ENCODE data around the gene GALNT16. TPM values are rescaled to one million over a fixed set of nuclear protein-coding genes. Genes with fewer than 3 reads are reported as not detected.
A peak's percentile ranks its signal among the peaks of the same experiment; 100 is the strongest.

GALNT16 gene
- total and polyA plus RNA-seq, 2 donors from 2014 or later: 13.1 to 15.2 TPM

DNA sequence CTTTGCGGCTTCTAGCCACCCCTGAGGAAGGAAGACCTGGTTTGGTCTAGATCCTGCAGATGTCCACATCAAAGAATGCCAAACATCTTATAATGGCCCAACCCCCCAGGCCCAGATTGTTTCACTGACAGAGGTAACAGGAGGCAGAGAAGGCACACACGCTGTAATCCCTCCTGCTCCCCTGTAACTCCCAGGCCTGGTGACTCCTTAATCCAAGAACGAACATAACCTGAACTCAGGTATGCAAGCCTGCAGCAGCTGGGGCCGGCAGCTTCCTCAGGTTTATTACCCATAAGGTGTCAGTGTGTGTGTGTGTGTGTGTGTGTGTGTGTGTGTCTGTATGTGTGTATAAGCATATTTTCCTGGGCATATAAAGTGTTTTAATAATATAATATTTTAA, 85.4 kb downstream of the GALNT16 start:
- H3K9ac ChIP-seq (ENCODE audit: low read length in 3 of 3): no peak overlapping the region
- TF ChIP-seq, protein P1, sequence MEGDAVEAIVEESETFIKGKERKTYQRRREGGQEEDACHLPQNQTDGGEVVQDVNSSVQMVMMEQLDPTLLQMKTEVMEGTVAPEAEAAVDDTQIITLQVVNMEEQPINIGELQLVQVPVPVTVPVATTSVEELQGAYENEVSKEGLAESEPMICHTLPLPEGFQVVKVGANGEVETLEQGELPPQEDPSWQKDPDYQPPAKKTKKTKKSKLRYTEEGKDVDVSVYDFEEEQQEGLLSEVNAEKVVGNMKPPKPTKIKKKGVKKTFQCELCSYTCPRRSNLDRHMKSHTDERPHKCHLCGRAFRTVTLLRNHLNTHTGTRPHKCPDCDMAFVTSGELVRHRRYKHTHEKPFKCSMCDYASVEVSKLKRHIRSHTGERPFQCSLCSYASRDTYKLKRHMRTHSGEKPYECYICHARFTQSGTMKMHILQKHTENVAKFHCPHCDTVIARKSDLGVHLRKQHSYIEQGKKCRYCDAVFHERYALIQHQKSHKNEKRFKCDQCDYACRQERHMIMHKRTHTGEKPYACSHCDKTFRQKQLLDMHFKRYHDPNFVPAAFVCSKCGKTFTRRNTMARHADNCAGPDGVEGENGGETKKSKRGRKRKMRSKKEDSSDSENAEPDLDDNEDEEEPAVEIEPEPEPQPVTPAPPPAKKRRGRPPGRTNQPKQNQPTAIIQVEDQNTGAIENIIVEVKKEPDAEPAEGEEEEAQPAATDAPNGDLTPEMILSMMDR (IDR thresholded peaks at IDR 0.05; ENCODE audit: borderline replicate concordance, extremely low read depth, insufficient read depth): no peak
- no peaks in the 10 kb centered on the region for H3K9me3 ChIP-seq (ENCODE audit: control insufficient read depth in 2 of 3, insufficient read depth in 1 of 3, low read length in 3 of 3)
- H3K4me3 ChIP-seq (ENCODE audit: low read length in 3 of 3): no peak overlapping the region
- no peaks in the 10 kb centered on the region for H3K36me3 ChIP-seq (ENCODE audit: control insufficient read depth in 2 of 3, insufficient read depth in 3 of 3, low read length in 3 of 3)
- H3K4me1 ChIP-seq (ENCODE audit: control insufficient read depth in 2 of 3, insufficient read depth in 2 of 3, low read depth in 1 of 3, low read length in 3 of 3): peaks cover 0 to 14% (median 4%) of the 10 kb centered on the region in 3 donors
- DNase-seq (peak in 3 of 5 donors; percentile 18 to 46 (median 27)), FAIRE-seq (no peak)
- intact Hi-C loops (cut with DNase I): no loop called here
- no peaks in the 10 kb centered on the region for H3K27me3 ChIP-seq (ENCODE audit: control insufficient read depth, insufficient read depth, low read length)
- H3K27ac ChIP-seq (ENCODE audit: low read depth in 2 of 2, low read length in 2 of 2): no peak overlapping the region

GRCh38 chr14:69346710-69347109, 86.8 kb downstream of the GALNT16 start:
- no peak overlapping the region for H3K27ac ChIP-seq (ENCODE audit: low read depth in 2 of 2, low read length in 2 of 2)
- no peak overlapping the region for H3K9ac ChIP-seq (ENCODE audit: low read length in 3 of 3)
- H3K9me3 ChIP-seq (ENCODE audit: control insufficient read depth in 2 of 3, insufficient read depth in 1 of 3, low read length in 3 of 3): no peaks in the 10 kb centered on the region
- H3K36me3 ChIP-seq (ENCODE audit: control insufficient read depth in 2 of 3, insufficient read depth in 3 of 3, low read length in 3 of 3): no peaks in the 10 kb centered on the region
- intact Hi-C loops (cut with DNase I): no loop called here
- no peaks in the 10 kb centered on the region for H3K27me3 ChIP-seq (ENCODE audit: control insufficient read depth, insufficient read depth, low read length)
- peaks cover 0 to 14% (median 4%) of the 10 kb centered on the region in 3 donors for H3K4me1 ChIP-seq (ENCODE audit: control insufficient read depth in 2 of 3, insufficient read depth in 2 of 3, low read depth in 1 of 3, low read length in 3 of 3)
- TF ChIP-seq, protein P1 (IDR thresholded peaks at IDR 0.05; ENCODE audit: borderline replicate concordance, extremely low read depth, insufficient read depth): peak; percentile 18
- no peak overlapping the region for H3K4me3 ChIP-seq (ENCODE audit: low read length in 3 of 3)
- DNase-seq (no peak), FAIRE-seq (no peak)

- intact Hi-C loops (cut with DNase I): no loop called here
- no peak for FAIRE-seq
- H3K27ac ChIP-seq (ENCODE audit: low read depth in 2 of 2, low read length in 2 of 2): no peak overlapping the region
- DNase-seq: no peak
- TF ChIP-seq, protein P1 (IDR thresholded peaks at IDR 0.05; ENCODE audit: borderline replicate concordance, extremely low read depth, insufficient read depth): no peak
- no peaks in the 10 kb centered on the region for H3K36me3 ChIP-seq (ENCODE audit: control insufficient read depth in 2 of 3, insufficient read depth in 3 of 3, low read length in 3 of 3)
- H3K4me3 ChIP-seq (ENCODE audit: low read length in 3 of 3): no peak overlapping the region
- H3K27me3 ChIP-seq (ENCODE audit: control insufficient read depth, insufficient read depth, low read length): no peaks in the 10 kb centered on the region
- H3K9ac ChIP-seq (ENCODE audit: low read length in 3 of 3): no peak overlapping the region
- H3K9me3 ChIP-seq (ENCODE audit: control insufficient read depth in 2 of 3, insufficient read depth in 1 of 3, low read length in 3 of 3): no peaks in the 10 kb centered on the region
- peaks cover 0 to 4% (median 0%) of the 10 kb centered on the region in 3 donors for H3K4me1 ChIP-seq (ENCODE audit: control insufficient read depth in 2 of 3, insufficient read depth in 2 of 3, low read depth in 1 of 3, low read length in 3 of 3)
These were observed 89.3 kb downstream of the GALNT16 start for GRCh38 chr14:69349091-69349777.

Measured in kidney (tissue), 14 donors.